GM18519 (cell line): ENCODE data around the gene SCAMP4.

Source experiments
- ATAC-seq: cut with Tn5 transposase; IDR thresholded peaks from one replicate; pipeline ENCODE4 v1.9.1; 2021; ENCODE audit warnings: mild to moderate bottlenecking, moderate library complexity; ENCODE audit not compliant: unreplicated experiment, low FRiP score

SCAMP4 gene

DNA sequence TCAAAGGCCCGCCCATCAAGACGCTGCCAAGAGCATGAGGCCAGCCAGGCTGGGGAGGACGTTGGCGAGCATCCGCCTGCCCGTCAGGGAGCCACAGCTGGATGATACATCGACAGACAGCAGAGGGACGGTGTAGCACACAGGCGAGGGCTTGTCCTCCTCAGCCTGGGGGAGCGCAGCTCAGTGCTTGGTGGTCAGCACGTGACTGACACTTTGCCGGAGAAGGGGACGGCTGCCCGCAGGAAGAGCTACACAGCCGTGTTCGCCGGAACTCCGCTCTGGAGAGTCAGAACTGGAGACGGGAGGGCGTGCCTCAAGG is 69.9 kb downstream of the SCAMP4 start:
- no peak for ATAC-seq
